ENCODE data around the gene HAVCR1.

DNA sequence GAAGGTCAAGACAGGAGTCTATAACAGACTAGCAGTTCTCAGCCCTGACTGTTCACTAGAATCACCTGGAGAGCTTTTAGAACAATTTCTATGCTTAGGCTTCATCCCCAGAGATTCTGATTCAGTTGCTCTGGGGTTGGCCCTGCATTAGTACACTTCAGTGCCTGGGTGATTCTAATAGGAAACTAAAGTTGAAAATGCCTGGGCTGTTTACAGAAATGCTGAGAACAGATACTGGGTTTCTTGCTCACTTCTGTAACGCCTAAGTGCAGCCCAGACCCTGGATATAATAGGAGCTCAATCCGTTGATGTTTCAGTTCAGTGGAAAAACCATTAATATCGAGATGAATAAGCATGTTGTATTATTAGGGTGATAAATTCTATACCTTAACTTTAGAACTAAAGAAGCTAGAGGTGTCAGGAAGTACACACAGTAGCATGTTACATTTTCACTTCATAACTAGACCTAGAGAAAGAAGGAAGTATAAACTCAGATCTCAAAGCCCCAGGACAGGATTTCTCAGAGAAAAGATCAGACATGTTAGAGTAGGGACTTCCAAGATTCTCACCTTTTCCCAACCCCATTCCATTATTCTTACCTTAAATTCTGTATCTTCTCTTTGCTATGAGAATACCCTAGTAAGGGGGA lies 29.6 kb upstream of the HAVCR1 start:
- TF ChIP-seq, protein P1, sequence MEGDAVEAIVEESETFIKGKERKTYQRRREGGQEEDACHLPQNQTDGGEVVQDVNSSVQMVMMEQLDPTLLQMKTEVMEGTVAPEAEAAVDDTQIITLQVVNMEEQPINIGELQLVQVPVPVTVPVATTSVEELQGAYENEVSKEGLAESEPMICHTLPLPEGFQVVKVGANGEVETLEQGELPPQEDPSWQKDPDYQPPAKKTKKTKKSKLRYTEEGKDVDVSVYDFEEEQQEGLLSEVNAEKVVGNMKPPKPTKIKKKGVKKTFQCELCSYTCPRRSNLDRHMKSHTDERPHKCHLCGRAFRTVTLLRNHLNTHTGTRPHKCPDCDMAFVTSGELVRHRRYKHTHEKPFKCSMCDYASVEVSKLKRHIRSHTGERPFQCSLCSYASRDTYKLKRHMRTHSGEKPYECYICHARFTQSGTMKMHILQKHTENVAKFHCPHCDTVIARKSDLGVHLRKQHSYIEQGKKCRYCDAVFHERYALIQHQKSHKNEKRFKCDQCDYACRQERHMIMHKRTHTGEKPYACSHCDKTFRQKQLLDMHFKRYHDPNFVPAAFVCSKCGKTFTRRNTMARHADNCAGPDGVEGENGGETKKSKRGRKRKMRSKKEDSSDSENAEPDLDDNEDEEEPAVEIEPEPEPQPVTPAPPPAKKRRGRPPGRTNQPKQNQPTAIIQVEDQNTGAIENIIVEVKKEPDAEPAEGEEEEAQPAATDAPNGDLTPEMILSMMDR (IDR thresholded peaks at IDR 0.05), result no peak
- TF ChIP-seq POLR2A (IDR thresholded peaks at IDR 0.05), result no peak
